Stromal cell of bone marrow (primary cell): Measurements from ENCODE around the gene TLCD1.

Experiments used
- DNase-seq: peaks from one replicate; pipeline ENCODE4 v3.0.0-alpha.2; 2012; ENCODE audit warnings: low read depth

Gene TLCD1

GRCh38 chr17:28686296-28686695 is 39.7 kb downstream of the TLCD1 start:
- no peak for DNase-seq

DNA sequence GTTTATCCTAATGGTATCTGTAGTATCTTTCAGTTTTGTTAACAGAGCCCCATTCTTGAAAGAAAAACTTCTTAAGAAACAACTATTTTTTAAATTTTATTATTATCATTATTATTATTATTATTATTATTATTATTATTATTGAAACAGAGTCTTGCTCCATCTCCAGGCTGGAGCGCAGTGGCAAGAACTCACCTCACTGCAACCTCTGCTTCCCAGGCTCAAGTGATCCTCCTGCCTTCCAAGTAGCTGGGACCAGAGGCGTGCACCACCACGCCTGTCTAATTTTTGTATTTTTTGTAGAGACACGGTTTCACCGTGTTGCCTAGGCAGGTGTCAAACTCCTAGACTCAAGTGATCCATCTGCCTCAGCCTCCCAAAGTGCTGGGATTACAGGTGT is 40.7 kb downstream of the TLCD1 start:
- DNase-seq, result no peak

GRCh38 chr17:28684963-28685362 is 41.1 kb downstream of the TLCD1 start:
- DNase-seq, result no peak

DNA sequence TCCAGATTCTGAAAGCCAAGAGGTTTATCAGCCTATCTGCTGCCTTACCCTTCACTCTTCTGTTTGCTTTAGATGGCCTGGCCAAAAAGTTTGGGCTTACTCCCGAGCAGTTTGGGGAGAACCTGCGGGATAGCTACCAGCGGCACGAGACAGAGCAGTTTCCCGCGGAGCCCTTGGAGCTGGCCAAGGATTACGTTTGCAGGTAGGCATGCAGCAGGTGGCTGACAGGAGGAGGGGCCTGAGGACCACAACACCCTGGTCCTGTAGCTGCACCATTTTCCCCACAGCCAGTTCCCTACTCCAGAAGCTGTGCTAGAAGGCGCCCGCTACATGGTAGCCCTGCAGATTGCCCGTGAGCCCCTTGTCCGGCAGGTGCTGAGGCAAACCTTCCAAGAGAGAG is 43.4 kb downstream of the TLCD1 start:
- DNase-seq, result no peak

DNA sequence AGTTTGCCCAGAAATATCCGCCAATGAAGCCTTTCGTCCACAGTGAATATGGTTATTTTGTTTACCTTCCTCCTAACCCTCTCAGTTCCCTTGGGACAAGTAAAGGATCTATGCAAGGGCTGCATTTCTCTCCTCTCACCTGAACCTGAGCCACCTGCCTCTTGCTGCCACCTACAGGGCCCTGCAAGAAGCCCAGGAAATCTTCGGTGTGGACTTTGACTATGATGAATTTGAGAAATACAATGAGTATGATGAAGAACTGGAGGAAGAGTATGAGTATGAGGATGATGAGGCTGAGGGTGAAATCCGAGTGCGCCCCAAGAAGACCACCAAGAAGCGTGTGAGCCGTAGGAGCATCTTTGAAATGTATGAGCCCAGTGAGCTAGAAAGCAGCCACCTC is 50.1 kb downstream of the TLCD1 start:
- no peak for DNase-seq

GRCh38 chr17:28675490-28675889 is 50.5 kb downstream of the TLCD1 start:
- DNase-seq, result no peak
